Measurements from ENCODE around the gene DOCK8.

GRCh38 chr9:419571-420171, 205.0 kb downstream of the DOCK8 start:
- TF ChIP-seq CTCF (IDR thresholded peaks at IDR 0.05; ENCODE audit: insufficient read depth, low read depth, low read length) (no peak), EZH2 (IDR thresholded peaks at IDR 0.05; ENCODE audit: insufficient read depth, low read length) (no peak)
